CD14-positive monocyte (primary cell): ENCODE results near the gene RCC1. TPM values are rescaled to one million over a fixed set of nuclear protein-coding genes. Genes with fewer than 3 reads are reported as not detected.

Experiments
- DNase-seq, 3 donors: peaks; one replicate each; pipeline ENCODE4 v3.0.0-alpha.2; 2011 to 2022
- H2AFZ ChIP-seq: 2 replicates; pipeline ENCODE4 v1.6.0; 2012; ENCODE audit warnings: mild to moderate bottlenecking, low read depth, low read length, inconsistent platforms; ENCODE audit not compliant: insufficient read depth, poor library complexity, severe bottlenecking
- H3K27ac ChIP-seq, 2 donors: 1 replicate in 1 of 2; 2 replicates in 1 of 2; pipeline ENCODE4 v1.5.1; 2012 to 2013; ENCODE audit warnings: low read length in 2 of 2, control low read depth in 1 of 2, inconsistent platforms in 1 of 2, low read depth in 1 of 2, mild to moderate bottlenecking in 1 of 2
- H3K27me3 ChIP-seq, 2 donors: one replicate each; pipeline versions ENCODE4 v1.6.0 to v1.6.1; 2011 to 2013; ENCODE audit warnings: low read length in 2 of 2; ENCODE audit not compliant: control insufficient read depth in 2 of 2, insufficient read depth in 2 of 2
- H3K36me3 ChIP-seq, 2 donors: replicated peaks in 1 of 2; 1 replicate in 1 of 2; 2 replicates in 1 of 2; pipeline versions ENCODE4 v1.5.1 to v1.6.1; 2012 to 2013; ENCODE audit warnings: low read length in 2 of 2, control low read depth in 1 of 2, inconsistent platforms in 1 of 2, mild to moderate bottlenecking in 1 of 2; ENCODE audit not compliant: insufficient read depth in 2 of 2, control insufficient read depth in 1 of 2
- H3K4me1 ChIP-seq, 2 donors: 1 replicate in 1 of 2; 2 replicates in 1 of 2; pipeline versions ENCODE4 v1.5.1 to v1.6.1; 2012 to 2013; ENCODE audit warnings: low read length in 2 of 2, control low read depth in 1 of 2, inconsistent platforms in 1 of 2, mild to moderate bottlenecking in 1 of 2, moderate library complexity in 1 of 2; ENCODE audit not compliant: insufficient read depth in 2 of 2, control insufficient read depth in 1 of 2
- H3K4me2 ChIP-seq: replicated peaks from 2 replicates; pipeline ENCODE3; 2012; ENCODE audit warnings: low read length, moderate library complexity, mild to moderate bottlenecking; ENCODE audit not compliant: poor library complexity, severe bottlenecking; ENCODE audit errors: extremely low read depth
- H3K4me3 ChIP-seq, 3 experiments: fragments of 200-600 bp in 1 of 3; sonication (generic) in 1 of 3; replicated peaks in 1 of 3; 1 replicate in 2 of 3; 2 replicates in 1 of 3; pipeline ENCODE4 v1.5.1; 2011 to 2013; ENCODE audit warnings: low read length in 3 of 3, mild to moderate bottlenecking in 3 of 3, control low read depth in 2 of 3, low read depth in 2 of 3, inconsistent platforms in 1 of 3, moderate library complexity in 1 of 3
- H3K79me2 ChIP-seq: 2 replicates; pipeline ENCODE4 v1.6.0; 2012; ENCODE audit warnings: mild to moderate bottlenecking, control low read depth, inconsistent platforms, low read length, moderate library complexity; ENCODE audit not compliant: insufficient read depth
- H3K9ac ChIP-seq: 2 replicates; pipeline ENCODE4 v1.6.0; 2017; ENCODE audit warnings: low read length, mild to moderate bottlenecking; ENCODE audit not compliant: insufficient read depth, poor library complexity, severe bottlenecking
- H3K9me3 ChIP-seq, 2 donors: replicated peaks in 1 of 2; 1 replicate in 1 of 2; 2 replicates in 1 of 2; pipeline versions ENCODE4 v1.5.1 to v1.6.1; 2012 to 2013; ENCODE audit warnings: low read length in 2 of 2, control low read depth in 1 of 2; ENCODE audit not compliant: control insufficient read depth in 1 of 2, insufficient read depth in 1 of 2
- H4K20me1 ChIP-seq: 2 replicates; pipeline ENCODE4 v1.6.0; 2012; ENCODE audit warnings: mild to moderate bottlenecking, low read length, control low read depth, moderate library complexity; ENCODE audit not compliant: insufficient read depth
- H3K27ac Mint-ChIP-seq, 7 donors: one replicate each; pipeline ENCODE4 v1.8.0; 2020; ENCODE audit warnings: mild to moderate bottlenecking in 7 of 7, mixed read lengths in 7 of 7, moderate library complexity in 6 of 7, inconsistent platforms in 2 of 7
- H3K27me3 Mint-ChIP-seq, 3 donors: one replicate each; pipeline ENCODE4 v1.8.0; 2021 to 2022; ENCODE audit warnings: low read depth in 3 of 3, mild to moderate bottlenecking in 3 of 3, mixed read lengths in 3 of 3, moderate library complexity in 3 of 3, inconsistent platforms in 1 of 3
- H3K36me3 Mint-ChIP-seq, 2 donors: one replicate each; pipeline ENCODE4 v1.8.0; 2020; ENCODE audit warnings: mixed read lengths in 2 of 2, inconsistent platforms in 1 of 2, mild to moderate bottlenecking in 1 of 2
- H3K4me1 Mint-ChIP-seq: one replicate; pipeline ENCODE4 v1.8.0; 2020; ENCODE audit warnings: mild to moderate bottlenecking, mixed read lengths
- H3K4me3 Mint-ChIP-seq, 2 donors: one replicate each; pipeline ENCODE4 v1.8.0; 2020; ENCODE audit warnings: mild to moderate bottlenecking in 2 of 2, mixed read lengths in 2 of 2, moderate library complexity in 1 of 2
- H3K9me3 Mint-ChIP-seq, 7 donors: one replicate each; pipeline ENCODE4 v1.8.0; 2020 to 2022; ENCODE audit warnings: mixed read lengths in 7 of 7, mild to moderate bottlenecking in 6 of 7, moderate library complexity in 6 of 7, inconsistent platforms in 2 of 7
- CTCF ChIP-seq: fragments of 200-600 bp; IDR thresholded peaks from one replicate; pipeline ENCODE4 v1.8.0; 2022; ENCODE audit warnings: antibody characterized with exemption, mild to moderate bottlenecking
- WGBS: methylation state at CpG from one replicate; pipeline ENCODE4 v1.1.5; 2013; ENCODE audit warnings: missing lambda C conversion rate; ENCODE audit not compliant: insufficient coverage; 5-methylcytosine and 5-hydroxymethylcytosine counted together
- intact Hi-C, 2 donors: fragments of 100-400 bp; cut with micrococcal nuclease; formaldehyde crosslinking; loops; one replicate each; pipeline versions ENCODE4 v1.15.0 to v1.15.1; 2023
- polyA plus RNA-seq, 3 donors: library from polyadenylated mRNA; depleted of rRNA in 1 of 3; unstranded in 2 of 3; stranded (reverse) in 1 of 3; fragments of 300-500 nt in 2 of 3; fragments of >200 nt in 1 of 3; fragmentation: Illumina TruSeq in 2 of 3; gene quantifications; 1 replicate in 2 of 3; 2 replicates in 1 of 3; pipeline ENCODE4 v1.2.3, GENCODE V29; 2012 to 2021

The RCC1 gene
- polyA plus RNA-seq, 3 donors: 8.7 to 10.6 (median 10.1) TPM

GRCh38 chr1:28581531-28582247 is 75.8 kb downstream of the RCC1 start:
- Histone ChIP-seq H3K27ac (peak overlapping the region; percentile 76 to 78), H2AFZ (peak overlapping the region; percentile 99), H3K9ac (peak overlapping the region; percentile 82), H3K27me3 (no peaks in the 10 kb centered on the region), H3K4me3 (peak overlapping the region; percentile 65 to 88 (median 82)), H4K20me1 (peaks cover 34% of the 10 kb centered on the region), H3K79me2 (peaks cover 27% of the 10 kb centered on the region), H3K4me1 (peaks cover 25 to 34% of the 10 kb centered on the region in 2 donors), H3K9me3 (no peaks in the 10 kb centered on the region), H3K4me2 (peak overlapping the region; percentile 98), H3K36me3 (peaks cover 21 to 34% of the 10 kb centered on the region in 2 donors)
- H3K4me3 Mint-ChIP-seq: peak overlapping the region; percentile 93 to 94
- H3K27me3 Mint-ChIP-seq: peaks cover 0 to 3% (median 0%) of the 10 kb centered on the region in 3 donors
- WGBS: under 1% methylated on average over 75 of the region's 75 CpGs
- intact Hi-C loops: loop anchor here in 1 of 2 donors (5.0 kb wide), 2 partner anchors 61 to 74 kb away; partner anchors contain the start of genes RCC1 and TAF12
- H3K4me1 Mint-ChIP-seq: peaks cover 48% of the 10 kb centered on the region
- TF ChIP-seq CTCF: no peak
- H3K9me3 Mint-ChIP-seq: no peaks in the 10 kb centered on the region
- peak overlapping the region; percentile 85 to 95 (median 93) for H3K27ac Mint-ChIP-seq
- DNase-seq: peak; percentile 93 to 96 (median 95)
- H3K36me3 Mint-ChIP-seq: peaks cover 27 to 29% of the 10 kb centered on the region in 2 donors

GRCh38 chr1:28582248-28582615 is 76.4 kb downstream of the RCC1 start:
- Histone ChIP-seq H3K9ac (peak overlapping the region; percentile 82), H3K79me2 (peaks cover 27% of the 10 kb centered on the region)

More at GRCh38 chr1:28582248-28582615, 76.4 kb downstream of the RCC1 start:
- Histone ChIP-seq H3K4me3 (peak overlapping the region; percentile 65 to 88 (median 82)), H3K9me3 (no peaks in the 10 kb centered on the region), H3K4me2 (peak overlapping the region; percentile 98), H3K4me1 (peaks cover 25 to 34% of the 10 kb centered on the region in 2 donors), H2AFZ (peak overlapping the region; percentile 99), H3K27ac (peak overlapping the region; percentile 76 to 78), H4K20me1 (peaks cover 34% of the 10 kb centered on the region), H3K27me3 (no peaks in the 10 kb centered on the region), H3K36me3 (peaks cover 21 to 29% of the 10 kb centered on the region in 2 donors)
- Mint-ChIP-seq H3K9me3 (no peaks in the 10 kb centered on the region), H3K27me3 (peaks cover 0 to 3% (median 0%) of the 10 kb centered on the region in 3 donors), H3K4me1 (peaks cover 46% of the 10 kb centered on the region), H3K4me3 (peak overlapping the region; percentile 93 to 94), H3K27ac (peak overlapping the region; percentile 85 to 95 (median 93)), H3K36me3 (peaks cover 24 to 28% of the 10 kb centered on the region in 2 donors)
- DNase-seq: no peak
- intact Hi-C loops: loop anchor here in 1 of 2 donors (5.0 kb wide), 2 partner anchors 60 to 75 kb away; partner anchors contain the start of genes RCC1 and TAF12
- WGBS: 0% methylated on average over 2 of the region's 10 CpGs
- TF ChIP-seq CTCF: no peak
